HG03280 (cell line): Measurements from ENCODE around the gene PRSS8.
"Not testable (repeated sequence)": the region's sequence is repeated elsewhere in the genome, so short reads cannot be mapped to it uniquely, and the experiment has no call there.

Experiments used
- ATAC-seq: cut with Tn5 transposase; IDR thresholded peaks from one replicate; pipeline ENCODE4 v1.9.1; 2021; ENCODE audit warnings: mild to moderate bottlenecking, moderate library complexity; ENCODE audit not compliant: unreplicated experiment

Gene PRSS8

DNA sequence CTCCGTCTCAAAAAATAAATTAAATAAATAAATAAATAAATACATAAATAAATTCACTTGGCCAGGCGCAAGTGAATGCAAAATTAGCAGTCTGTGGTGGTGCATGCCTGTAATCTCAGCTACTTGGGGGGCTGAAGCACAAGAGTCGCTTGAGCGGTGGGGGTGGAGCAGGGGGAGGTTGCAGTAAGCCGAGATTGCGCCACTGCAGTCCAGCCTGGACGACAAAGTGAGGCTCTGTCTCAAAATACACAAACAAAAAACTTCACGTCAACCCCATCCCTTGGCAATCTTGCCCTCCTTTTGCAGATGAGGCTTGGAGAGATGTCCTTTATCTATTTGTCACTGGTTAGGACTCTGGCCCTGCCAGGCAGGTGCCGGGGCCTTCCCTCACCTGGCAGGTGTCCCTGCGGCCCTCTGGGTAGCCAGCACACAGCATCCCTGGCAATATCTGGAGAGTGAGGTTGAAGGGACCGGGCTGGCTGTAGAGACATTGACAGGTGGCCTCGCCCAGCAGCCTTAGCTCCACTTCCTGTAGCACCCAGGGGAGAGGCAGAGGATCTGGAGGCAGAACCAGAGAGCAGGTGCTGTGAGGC is 10.0 kb upstream of the PRSS8 start:
- no peak for ATAC-seq

- not testable (repeated sequence) for ATAC-seq
Observed at GRCh38 chr16:31144418-31144817, 8.9 kb upstream of the PRSS8 start.

DNA sequence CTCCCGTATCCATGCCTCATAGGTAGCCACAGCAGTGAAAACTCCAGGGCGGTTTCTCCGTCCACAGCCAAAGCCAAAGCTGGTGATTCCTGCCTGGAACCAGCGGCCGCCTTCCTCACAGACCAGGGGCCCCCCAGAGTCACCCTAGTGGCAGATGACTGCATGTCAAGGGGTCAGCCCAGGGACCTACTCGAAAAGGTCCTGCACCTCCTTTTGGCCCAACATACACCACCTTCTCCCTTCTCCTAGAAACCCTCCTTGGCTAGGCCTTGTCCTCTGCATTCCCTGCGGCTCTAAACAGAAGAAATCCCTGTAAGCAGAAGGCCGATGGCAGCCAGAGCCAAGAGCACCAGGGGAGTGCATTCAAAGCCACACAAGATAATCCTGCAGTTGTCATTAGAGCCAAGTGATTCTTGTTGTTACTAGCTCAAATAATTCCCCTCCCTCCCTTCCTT is 8.2 kb upstream of the PRSS8 start:
- no peak for ATAC-seq

- ATAC-seq, result no peak
Observed at GRCh38 chr16:31143011-31143693, 7.6 kb upstream of the PRSS8 start.

- peak; percentile 90 for ATAC-seq
Observed at GRCh38 chr16:31142109-31143010, 6.8 kb upstream of the PRSS8 start.

- ATAC-seq, result no peak
Observed at GRCh38 chr16:31141489-31142108, 6.1 kb upstream of the PRSS8 start.

DNA sequence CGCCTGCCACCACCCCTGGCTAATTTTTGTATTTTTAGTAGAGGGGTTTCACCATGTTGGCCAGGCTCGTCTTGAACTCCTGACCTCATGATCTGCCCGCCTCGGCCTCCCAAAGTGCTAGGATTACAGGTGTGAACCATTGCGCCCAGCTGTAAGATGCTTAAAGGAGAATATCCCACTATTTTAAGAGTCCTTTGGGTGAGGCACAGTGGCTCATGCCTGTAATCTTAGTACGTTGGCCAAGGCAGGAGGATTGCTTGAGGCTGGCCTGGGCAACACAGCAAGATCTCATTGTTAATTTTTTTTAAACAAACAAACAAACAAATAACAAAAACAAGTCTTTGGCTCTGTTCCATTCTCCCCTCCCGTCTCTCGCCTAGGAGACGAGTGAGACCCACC is 5.5 kb upstream of the PRSS8 start:
- not testable (repeated sequence) for ATAC-seq

- ATAC-seq, result no peak
Observed at GRCh38 chr16:31138621-31139578, 3.4 kb upstream of the PRSS8 start.

DNA sequence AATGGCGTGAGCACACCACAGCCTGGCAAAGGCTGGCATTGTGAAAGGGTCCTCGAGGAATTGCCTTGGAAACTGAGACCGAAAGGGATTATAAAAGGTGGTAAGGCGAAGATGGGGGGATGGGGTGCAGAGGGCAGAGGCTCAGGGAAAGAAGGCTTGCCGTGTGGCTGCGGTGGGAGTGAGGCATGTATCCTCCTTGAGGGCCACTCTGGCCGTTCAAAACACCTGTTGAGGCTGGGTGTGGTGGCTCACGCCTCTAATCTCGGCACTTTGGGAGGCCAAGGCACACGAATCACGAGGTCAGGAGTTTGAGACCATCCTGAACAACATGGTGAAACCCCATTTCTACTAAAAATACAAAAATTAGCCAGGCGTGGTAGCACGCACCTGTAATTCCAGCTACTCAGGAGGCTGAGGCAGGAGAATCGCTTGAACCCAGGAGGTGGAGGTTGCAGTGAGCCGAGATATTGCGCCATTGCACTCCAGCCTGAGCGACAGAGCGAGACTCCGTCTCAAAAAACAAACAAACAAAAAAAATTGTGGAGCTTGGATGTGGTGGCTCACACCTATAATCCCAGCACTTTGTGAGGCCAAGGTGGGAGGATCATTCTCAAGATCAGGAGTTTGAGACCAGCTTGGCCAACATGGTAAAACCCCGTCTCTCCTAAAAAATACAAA is 1.4 kb upstream of the PRSS8 start:
- not testable (repeated sequence) for ATAC-seq

DNA sequence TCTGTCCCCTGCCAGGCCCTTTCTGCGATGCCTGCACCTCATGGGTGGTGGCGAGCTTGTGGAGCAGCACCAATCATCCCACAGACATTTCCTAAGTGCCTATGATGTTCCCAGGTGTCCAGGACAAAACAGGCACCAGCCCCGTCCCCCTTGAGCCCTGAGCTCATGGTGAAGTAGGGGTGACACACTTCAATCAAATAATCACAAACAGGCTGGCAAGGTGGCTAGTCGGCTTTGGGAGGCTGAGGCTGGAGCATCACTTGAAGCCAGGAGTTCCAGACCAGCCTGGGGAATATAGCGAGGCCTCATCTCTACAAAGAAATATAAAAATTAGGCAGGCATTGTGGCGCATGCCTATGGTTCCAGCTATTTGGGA is 748 bp upstream of the PRSS8 start:
- no peak for ATAC-seq

DNA sequence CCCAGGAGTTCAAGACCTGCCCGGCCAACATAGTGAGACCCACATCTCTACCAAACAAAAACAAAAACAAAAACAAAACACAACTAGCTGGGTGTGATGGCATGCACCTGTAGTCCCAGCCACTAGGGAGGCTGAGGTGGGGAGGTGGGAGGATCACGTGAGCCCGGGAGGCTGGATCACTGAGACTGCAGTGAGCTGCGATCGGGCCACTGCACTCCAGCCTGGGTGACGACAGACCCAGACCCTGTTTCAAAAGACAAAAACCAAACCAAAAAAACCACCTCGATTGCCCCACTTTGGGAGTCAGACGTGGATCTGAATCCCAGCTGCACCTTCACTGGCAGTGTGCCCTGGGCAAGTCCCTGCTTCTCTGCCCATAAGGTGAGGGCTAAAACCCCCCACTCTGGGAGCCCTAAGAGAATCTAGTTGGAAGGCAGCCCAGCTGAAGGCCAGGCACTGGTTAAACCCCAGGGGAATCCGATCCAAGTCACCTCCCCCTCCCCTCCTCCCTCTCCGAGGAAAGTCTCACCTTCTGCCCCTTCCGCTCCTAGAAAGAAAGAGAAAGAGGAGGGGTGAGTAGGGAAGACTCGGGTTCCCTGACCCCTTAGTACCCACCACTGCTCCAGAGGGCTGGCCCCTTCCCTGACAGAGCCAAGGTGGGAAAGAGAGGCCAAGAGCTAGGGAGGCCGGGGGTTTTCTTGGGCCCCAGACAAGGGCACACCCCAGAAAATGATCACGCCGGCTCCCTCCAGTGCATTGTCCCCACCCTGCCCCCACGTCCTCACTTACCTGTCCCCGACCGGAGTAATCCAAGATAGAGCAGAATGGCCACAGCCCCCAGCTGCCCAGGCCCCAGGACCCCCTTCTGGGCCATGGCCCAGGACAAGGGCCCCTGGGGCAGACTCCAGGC is 647 bp downstream of the PRSS8 start:
- no peak for ATAC-seq

- no peak for ATAC-seq
Observed at GRCh38 chr16:31134091-31134571, 1.4 kb downstream of the PRSS8 start.

DNA sequence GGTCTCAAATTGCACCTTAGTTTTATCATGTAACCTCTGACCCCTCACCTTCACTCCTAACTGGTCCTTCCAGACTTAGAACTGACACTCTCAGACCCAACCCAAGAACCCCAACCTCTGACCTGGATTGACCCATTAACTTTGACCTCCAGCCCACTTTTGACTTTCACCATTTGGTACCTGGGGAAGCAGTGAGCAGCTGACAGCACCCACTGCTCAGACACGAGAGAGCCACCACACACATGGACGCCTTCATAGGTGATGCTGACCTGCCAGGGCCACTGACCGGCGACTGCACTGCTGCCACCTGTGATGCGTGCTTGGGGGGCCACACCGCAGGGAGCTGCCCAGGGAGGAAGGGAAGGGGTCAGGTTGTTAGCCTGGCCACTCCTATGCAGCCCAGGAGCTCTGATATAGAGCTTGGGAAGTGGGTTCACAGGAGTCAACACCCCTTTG is 2.5 kb downstream of the PRSS8 start:
- no peak for ATAC-seq

DNA sequence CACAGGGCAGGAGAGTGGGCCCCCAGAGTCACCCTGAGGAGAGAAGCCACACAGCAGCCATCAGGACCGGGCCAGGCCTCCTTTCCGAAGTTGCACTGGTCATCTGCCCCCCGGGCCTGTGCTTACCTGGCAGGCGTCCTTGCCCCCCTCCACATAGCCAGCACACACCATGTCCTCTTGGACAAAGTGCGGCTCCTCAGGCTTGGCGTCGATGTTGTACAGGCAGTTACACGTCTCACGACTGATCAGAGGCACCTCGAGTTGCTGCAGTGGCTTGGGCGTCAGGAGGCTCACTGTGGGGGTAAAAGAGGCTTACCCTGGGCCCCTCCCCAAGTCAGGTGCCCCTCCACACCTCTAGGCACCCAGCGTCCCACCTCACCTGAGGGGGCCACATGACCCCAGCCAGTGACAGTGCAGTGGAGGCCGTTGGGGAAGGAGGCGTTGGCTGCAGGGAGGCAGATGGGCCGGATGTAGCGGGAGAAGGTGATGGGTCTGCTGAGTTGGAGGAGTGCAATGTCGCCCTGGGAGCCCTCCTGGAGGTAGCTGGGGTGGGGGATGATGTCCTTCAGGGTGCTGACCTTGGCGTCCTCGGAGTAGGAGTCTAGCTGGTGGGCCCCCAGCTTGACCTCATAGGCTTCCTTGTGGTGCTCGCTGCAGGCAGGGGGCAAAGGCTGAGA is 3.1 kb downstream of the PRSS8 start:
- no peak for ATAC-seq

- ATAC-seq, result no peak
Observed at GRCh38 chr16:31131841-31132271, 3.7 kb downstream of the PRSS8 start.

- no peak for ATAC-seq
Observed at GRCh38 chr16:31131416-31131815, 4.1 kb downstream of the PRSS8 start.

- ATAC-seq, result no peak
Observed at GRCh38 chr16:31130899-31131298, 4.6 kb downstream of the PRSS8 start.
